WTC11 (cell line): ENCODE results near the gene VCX2. TPM values are rescaled to one million over a fixed set of nuclear protein-coding genes. Genes with fewer than 3 reads are reported as not detected.

Experiments used
- ATAC-seq: fragments of 200-7000 bp; cut with Tn5 transposase; 2 replicates; pipeline ENCODE4 v1.10.0; 2021; ENCODE audit warnings: mild to moderate bottlenecking, moderate library complexity
- CTCF ChIA-PET: fragments of 300-600 bp; sonication (Branson Sonifier 250); formaldehyde crosslinking; loops from one replicate; lab custom pipeline; 2021; ENCODE audit warnings: antibody characterized with exemption; lab: Charles Lee
- POLR2A ChIA-PET: fragments of 350-600 bp; sonication (Branson Sonifier 250); formaldehyde crosslinking; loops from one replicate; lab custom pipeline; 2021; ENCODE audit warnings: antibody characterized with exemption; lab: Charles Lee
- DNase-seq: peaks from one replicate; pipeline ENCODE4 v3.0.0; 2021; ENCODE audit warnings: low spot score
- H3K27ac Mint-ChIP-seq: 2 replicates; pipeline ENCODE4 v1.8.0; 2021; ENCODE audit warnings: mixed read lengths
- H3K27me3 Mint-ChIP-seq: 2 replicates; pipeline ENCODE4 v1.8.0; 2021; ENCODE audit warnings: low read depth, mild to moderate bottlenecking, moderate library complexity, mixed read lengths
- H3K36me3 Mint-ChIP-seq: 2 replicates; pipeline ENCODE4 v1.8.0; 2021; ENCODE audit warnings: mixed read lengths
- H3K4me1 Mint-ChIP-seq: 2 replicates; pipeline ENCODE4 v1.8.0; 2022; ENCODE audit warnings: mixed read lengths
- H3K4me3 Mint-ChIP-seq: 2 replicates; pipeline ENCODE4 v1.8.0; 2021; ENCODE audit warnings: mild to moderate bottlenecking, moderate library complexity, mixed read lengths
- H3K9me3 Mint-ChIP-seq: 2 replicates; pipeline ENCODE4 v1.8.0; 2021; ENCODE audit warnings: mixed read lengths
- ATF1 ChIP-seq: sonication (generic); formaldehyde crosslinking; IDR thresholded peaks from 2 replicates; pipeline ENCODE4 v1.8.1; 2023; ENCODE audit warnings: mild to moderate bottlenecking, moderate library complexity, missing genetic modification reagents
- CBFB ChIP-seq: sonication (generic); formaldehyde crosslinking; IDR thresholded peaks from 2 replicates; pipeline ENCODE4 v1.8.1; 2022; ENCODE audit warnings: mild to moderate bottlenecking, low read depth, missing genetic modification reagents
- E2F4 ChIP-seq: sonication (generic); formaldehyde crosslinking; IDR thresholded peaks from 2 replicates; pipeline ENCODE4 v1.8.1; 2022; ENCODE audit warnings: low read depth, mild to moderate bottlenecking, moderate library complexity, missing genetic modification reagents, borderline replicate concordance
- FOXJ3 ChIP-seq: sonication (generic); formaldehyde crosslinking; IDR thresholded peaks from 2 replicates; pipeline ENCODE4 v1.9.0; 2021; ENCODE audit warnings: missing genetic modification reagents, mild to moderate bottlenecking, borderline replicate concordance
- GABPB1 ChIP-seq: sonication (generic); formaldehyde crosslinking; IDR thresholded peaks from 2 replicates; pipeline ENCODE4 v1.8.1; 2023; ENCODE audit warnings: mild to moderate bottlenecking, missing genetic modification reagents
- GRHL2 ChIP-seq: fragments of 250-450 bp; sonication (Bioruptor Pico); IDR thresholded peaks from 2 replicates; pipeline ENCODE4 v1.8.0; 2022; ENCODE audit warnings: mild to moderate bottlenecking, moderate library complexity; ENCODE audit not compliant: insufficient replicate concordance, severe bottlenecking
- GTF2I ChIP-seq: fragments of 250-450 bp; sonication (Bioruptor Pico); conservative IDR thresholded peaks from 2 replicates; pipeline ENCODE4 v1.4.0; 2021; ENCODE audit warnings: mild to moderate bottlenecking
- JAZF1 ChIP-seq: fragments of 250-450 bp; sonication (Bioruptor Pico); IDR thresholded peaks from 2 replicates; pipeline ENCODE4 v1.9.0; 2021; ENCODE audit warnings: moderate library complexity, mild to moderate bottlenecking, inconsistent platforms
- KAT7 ChIP-seq: sonication (generic); formaldehyde crosslinking; IDR thresholded peaks from 2 replicates; pipeline ENCODE4 v1.8.1; 2023; ENCODE audit warnings: missing genetic modification reagents, mild to moderate bottlenecking, borderline replicate concordance
- NFYB ChIP-seq: sonication (generic); formaldehyde crosslinking; conservative IDR thresholded peaks from 2 replicates; pipeline ENCODE4 v1.8.0; 2022; ENCODE audit warnings: low read depth, missing genetic modification reagents
- SMAD3 ChIP-seq: sonication (generic); formaldehyde crosslinking; IDR thresholded peaks from 2 replicates; pipeline ENCODE4 v1.8.0; 2022; ENCODE audit warnings: missing genetic modification reagents, mild to moderate bottlenecking, borderline replicate concordance
- SMAD4 ChIP-seq: sonication (generic); formaldehyde crosslinking; IDR thresholded peaks from 2 replicates; pipeline ENCODE4 v1.8.0; 2022; ENCODE audit warnings: mild to moderate bottlenecking, missing genetic modification reagents
- SP1 ChIP-seq: sonication (generic); formaldehyde crosslinking; conservative IDR thresholded peaks from 2 replicates; pipeline ENCODE4 v1.8.1; 2022; ENCODE audit warnings: missing genetic modification reagents
- TCF7 ChIP-seq: sonication (generic); formaldehyde crosslinking; IDR thresholded peaks from 2 replicates; pipeline ENCODE4 v1.8.0; 2022; ENCODE audit warnings: mild to moderate bottlenecking, low read depth, missing genetic modification reagents, moderate library complexity
- TP53 ChIP-seq: sonication (generic); formaldehyde crosslinking; IDR thresholded peaks from 2 replicates; pipeline ENCODE4 v1.8.1; 2023; ENCODE audit warnings: mild to moderate bottlenecking, missing genetic modification reagents
- ZMAT4 ChIP-seq: fragments of 250-450 bp; sonication (Bioruptor Pico); IDR thresholded peaks from 2 replicates; pipeline ENCODE4 v1.9.0; 2021; ENCODE audit warnings: mild to moderate bottlenecking
- ZNF219 ChIP-seq: sonication (generic); formaldehyde crosslinking; IDR thresholded peaks from 2 replicates; pipeline ENCODE4 v1.8.0; 2023; ENCODE audit warnings: missing genetic modification reagents, mild to moderate bottlenecking, borderline replicate concordance
- ZNF396 ChIP-seq: fragments of 250-450 bp; sonication (Bioruptor Pico); IDR thresholded peaks from 2 replicates; pipeline ENCODE4 v1.8.0; 2021; ENCODE audit warnings: mild to moderate bottlenecking, moderate library complexity, borderline replicate concordance
- ZNF416 ChIP-seq: fragments of 250-450 bp; sonication (Bioruptor Pico); IDR thresholded peaks from 2 replicates; pipeline ENCODE4 v1.9.0; 2021; ENCODE audit warnings: mild to moderate bottlenecking, inconsistent platforms
- ZSCAN18 ChIP-seq: fragments of 250-450 bp; sonication (Bioruptor Pico); IDR thresholded peaks from 2 replicates; pipeline ENCODE4 v2.1.2; 2022; ENCODE audit warnings: mild to moderate bottlenecking, moderate library complexity
- total RNA-seq: library from RNA; stranded (reverse); gene quantifications from 3 replicates; pipeline ENCODE4 v1.2.3, GENCODE V29; 2021
- TF ChIP-seq, protein P1 (sequence below): sonication (generic); formaldehyde crosslinking; IDR thresholded peaks from 2 replicates; pipeline ENCODE4 v1.8.0; 2023; ENCODE audit warnings: mild to moderate bottlenecking, missing genetic modification reagents
- TF ChIP-seq, protein P2 (sequence below): sonication (generic); formaldehyde crosslinking; IDR thresholded peaks from 2 replicates; pipeline ENCODE4 v1.8.1; 2023; ENCODE audit warnings: mild to moderate bottlenecking, missing genetic modification reagents, moderate library complexity

The VCX2 gene
- total RNA-seq, 1 experiment from 2014 or later = not detected

DNA sequence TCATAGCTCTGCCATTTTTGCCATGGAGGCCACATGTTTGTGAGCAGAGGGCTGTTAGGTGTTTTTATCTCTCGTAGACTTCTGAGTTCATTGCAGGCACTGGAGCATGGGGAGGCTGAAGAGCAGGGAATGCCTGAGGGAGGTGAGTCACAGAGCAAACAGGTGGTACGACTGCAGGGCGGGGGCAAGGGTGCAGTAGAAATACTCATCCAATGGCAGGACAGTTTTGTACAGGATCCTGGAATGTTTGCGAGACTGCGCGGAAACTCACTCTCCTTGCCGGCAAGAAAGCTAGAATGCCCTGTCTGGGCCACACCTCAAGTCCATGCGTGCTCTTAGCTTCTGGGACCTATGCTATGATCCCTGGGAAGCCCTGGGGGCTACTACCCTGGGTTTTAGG is 20.0 kb upstream of the VCX2 start:
- POLR2A ChIA-PET = no interaction called here

GRCh38 chrX:8190341-8190830 is 19.3 kb upstream of the VCX2 start:
- H3K4me3 Mint-ChIP-seq = no peak overlapping the region
- H3K4me1 Mint-ChIP-seq = peaks cover 10% of the 10 kb centered on the region
- H3K27me3 Mint-ChIP-seq = no peaks in the 10 kb centered on the region
- TF ChIP-seq GRHL2 (CRISPR knock-in tag) (no peak), KAT7 (CRISPR knock-in tag) (no peak), GTF2I (no peak), E2F4 (CRISPR knock-in tag) (no peak), SP1 (CRISPR knock-in tag) (no peak), SMAD4 (CRISPR knock-in tag) (no peak), TP53 (CRISPR knock-in tag) (no peak), ATF1 (CRISPR knock-in tag) (no peak), ZNF396 (CRISPR knock-in tag) (no peak), ZSCAN18 (CRISPR knock-in tag) (no peak), SMAD3 (CRISPR knock-in tag) (no peak), JAZF1 (no peak), NFYB (CRISPR knock-in tag) (no peak), FOXJ3 (no peak)
- TF ChIP-seq, protein P1, sequence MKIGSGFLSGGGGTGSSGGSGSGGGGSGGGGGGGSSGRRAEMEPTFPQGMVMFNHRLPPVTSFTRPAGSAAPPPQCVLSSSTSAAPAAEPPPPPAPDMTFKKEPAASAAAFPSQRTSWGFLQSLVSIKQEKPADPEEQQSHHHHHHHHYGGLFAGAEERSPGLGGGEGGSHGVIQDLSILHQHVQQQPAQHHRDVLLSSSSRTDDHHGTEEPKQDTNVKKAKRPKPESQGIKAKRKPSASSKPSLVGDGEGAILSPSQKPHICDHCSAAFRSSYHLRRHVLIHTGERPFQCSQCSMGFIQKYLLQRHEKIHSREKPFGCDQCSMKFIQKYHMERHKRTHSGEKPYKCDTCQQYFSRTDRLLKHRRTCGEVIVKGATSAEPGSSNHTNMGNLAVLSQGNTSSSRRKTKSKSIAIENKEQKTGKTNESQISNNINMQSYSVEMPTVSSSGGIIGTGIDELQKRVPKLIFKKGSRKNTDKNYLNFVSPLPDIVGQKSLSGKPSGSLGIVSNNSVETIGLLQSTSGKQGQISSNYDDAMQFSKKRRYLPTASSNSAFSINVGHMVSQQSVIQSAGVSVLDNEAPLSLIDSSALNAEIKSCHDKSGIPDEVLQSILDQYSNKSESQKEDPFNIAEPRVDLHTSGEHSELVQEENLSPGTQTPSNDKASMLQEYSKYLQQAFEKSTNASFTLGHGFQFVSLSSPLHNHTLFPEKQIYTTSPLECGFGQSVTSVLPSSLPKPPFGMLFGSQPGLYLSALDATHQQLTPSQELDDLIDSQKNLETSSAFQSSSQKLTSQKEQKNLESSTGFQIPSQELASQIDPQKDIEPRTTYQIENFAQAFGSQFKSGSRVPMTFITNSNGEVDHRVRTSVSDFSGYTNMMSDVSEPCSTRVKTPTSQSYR (CRISPR knock-in tag) = no peak
- TF ChIP-seq, all 79 proteins: peak for 0
- CTCF ChIA-PET = no interaction called here
- no peaks in the 10 kb centered on the region for H3K9me3 Mint-ChIP-seq
- no peak for ATAC-seq
- POLR2A ChIA-PET = no interaction called here
- H3K27ac Mint-ChIP-seq = no peak overlapping the region
- DNase-seq = no peak
- no peaks in the 10 kb centered on the region for H3K36me3 Mint-ChIP-seq

More for the DNA sequence above, 20.0 kb upstream of the VCX2 start:
- H3K27ac Mint-ChIP-seq = no peak overlapping the region
- H3K4me1 Mint-ChIP-seq = peaks cover 10% of the 10 kb centered on the region
- no peaks in the 10 kb centered on the region for H3K9me3 Mint-ChIP-seq
- H3K27me3 Mint-ChIP-seq = no peaks in the 10 kb centered on the region
- CTCF ChIA-PET = no interaction called here
- TF ChIP-seq TCF7 (CRISPR knock-in tag) (no peak), ZNF219 (CRISPR knock-in tag) (no peak), KAT7 (CRISPR knock-in tag) (no peak), ZMAT4 (CRISPR knock-in tag) (no peak), CBFB (CRISPR knock-in tag) (no peak), ATF1 (CRISPR knock-in tag) (no peak), ZNF396 (CRISPR knock-in tag) (no peak), ZNF416 (CRISPR knock-in tag) (no peak), GABPB1 (CRISPR knock-in tag) (no peak)
- TF ChIP-seq, protein P2, sequence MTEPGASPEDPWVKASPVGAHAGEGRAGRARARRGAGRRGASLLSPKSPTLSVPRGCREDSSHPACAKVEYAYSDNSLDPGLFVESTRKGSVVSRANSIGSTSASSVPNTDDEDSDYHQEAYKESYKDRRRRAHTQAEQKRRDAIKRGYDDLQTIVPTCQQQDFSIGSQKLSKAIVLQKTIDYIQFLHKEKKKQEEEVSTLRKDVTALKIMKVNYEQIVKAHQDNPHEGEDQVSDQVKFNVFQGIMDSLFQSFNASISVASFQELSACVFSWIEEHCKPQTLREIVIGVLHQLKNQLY (CRISPR knock-in tag) = no peak
- TF ChIP-seq, all 79 proteins: peak for 0
- Mint-ChIP-seq H3K36me3 (no peaks in the 10 kb centered on the region), H3K4me3 (no peak overlapping the region)
- DNase-seq = no peak
- no peak for ATAC-seq
